Kidney (tissue), 14 donors: ENCODE measurements around the gene ANKRD42. TPM values are rescaled to one million over a fixed set of nuclear protein-coding genes. Genes with fewer than 3 reads are reported as not detected.
A peak's percentile ranks its signal among the peaks of the same experiment; 100 is the strongest.

Experiments used
- DNase-seq, 5 donors: peaks; one replicate each; pipeline ENCODE4 v3.0.0-alpha.2; 2013 to 2020
- FAIRE-seq: peaks from 2 replicates; lab custom pipeline; 2012; peaks lifted over from hg19 to GRCh38; lab: Jason Lieb, UNC
- H3K27ac ChIP-seq, 2 donors: one replicate each; pipeline ENCODE4 v1.7.0; 2013; ENCODE audit warnings: low read depth in 2 of 2, low read length in 2 of 2, inconsistent platforms in 1 of 2
- H3K27me3 ChIP-seq: one replicate; pipeline ENCODE4 v1.7.1; 2013; ENCODE audit warnings: low read length, inconsistent platforms; ENCODE audit not compliant: control insufficient read depth, insufficient read depth
- H3K36me3 ChIP-seq, 3 donors: one replicate each; pipeline versions ENCODE4 v1.7.0 to v1.7.1; 2013; ENCODE audit warnings: low read length in 3 of 3, control low read depth in 1 of 3, inconsistent platforms in 1 of 3; ENCODE audit not compliant: insufficient read depth in 3 of 3, control insufficient read depth in 2 of 3
- H3K4me1 ChIP-seq, 3 donors: one replicate each; pipeline versions ENCODE4 v1.7.0 to v1.7.1; 2013; ENCODE audit warnings: low read length in 3 of 3, inconsistent platforms in 1 of 3, low read depth in 1 of 3; ENCODE audit not compliant: control insufficient read depth in 2 of 3, insufficient read depth in 2 of 3
- H3K4me3 ChIP-seq, 3 donors: one replicate each; pipeline versions ENCODE4 v1.7.0 to v1.8.1; 2013; ENCODE audit warnings: low read length in 3 of 3, control low read depth in 1 of 3, inconsistent platforms in 1 of 3
- H3K9ac ChIP-seq, 3 donors: one replicate each; pipeline versions ENCODE4 v1.7.0 to v1.7.1; 2013; ENCODE audit warnings: low read length in 3 of 3, control low read depth in 1 of 3, inconsistent platforms in 1 of 3
- H3K9me3 ChIP-seq, 3 donors: one replicate each; pipeline versions ENCODE4 v1.7.0 to v1.7.1; 2013; ENCODE audit warnings: low read length in 3 of 3, control low read depth in 1 of 3, inconsistent platforms in 1 of 3; ENCODE audit not compliant: control insufficient read depth in 2 of 3, insufficient read depth in 1 of 3
- CTCF ChIP-seq: IDR thresholded peaks from 3 replicates; pipeline ENCODE4 v1.5.1; 2012; ENCODE audit warnings: mild to moderate bottlenecking, moderate library complexity, borderline replicate concordance; ENCODE audit not compliant: insufficient read depth; ENCODE audit errors: extremely low read depth
- intact Hi-C: fragments of 100-400 bp; cut with DNase I; formaldehyde crosslinking; loops from one replicate; pipeline ENCODE4 v1.11.1; 2022
- polyA plus RNA-seq: library from polyadenylated mRNA; stranded (reverse); fragments of 350-450 nt; fragmentation: Illumina TruSeq; extraction: RNeasy Lipid Tissue Mini Kit (QIAGEN cat#74804); gene quantifications from one replicate; pipeline ENCODE4 v1.2.3, GENCODE V29; 2014; ENCODE audit warnings: low read depth, low replicate concordance; ENCODE audit not compliant: insufficient read depth
- total RNA-seq: library from RNA; stranded (reverse); fragmentation: NEBNext Ultra II Directional; extraction: Animal tissue kit (Norgen Biotek cat#: 25700); gene quantifications from one replicate; pipeline ENCODE4 v1.2.1, GENCODE V29; 2021
- donor health status: control.
- donor health status: control.
- donor health status: control.
- donor health status: control.
- donor health status: control.
- donor health status: DM: yes; HTN: yes; CAD: no.
- donor health status: Normal renal cell carcinoma (clear cell type).

ANKRD42 gene
- total and polyA plus RNA-seq, 2 donors from 2014 or later, result 12.1 to 22.5 TPM

- no peak for TF ChIP-seq CTCF
- Histone ChIP-seq H3K9ac (no peak overlapping the region), H3K36me3 (peaks cover 0 to 3% (median 2%) of the 10 kb centered on the region in 3 donors), H3K4me1 (peaks cover 5 to 11% (median 7%) of the 10 kb centered on the region in 3 donors), H3K27ac (no peak overlapping the region), H3K9me3 (no peaks in the 10 kb centered on the region), H3K4me3 (no peak overlapping the region), H3K27me3 (no peaks in the 10 kb centered on the region)
- DNase-seq (no peak), FAIRE-seq (no peak)
- intact Hi-C loops, result no loop called here
Observed at GRCh38 chr11:83191491-83191890, 2.0 kb upstream of the ANKRD42 start.

GRCh38 chr11:83191986-83192385, 1.5 kb upstream of the ANKRD42 start:
- Histone ChIP-seq H3K27ac (no peak overlapping the region), H3K4me1 (peaks cover 5 to 14% (median 7%) of the 10 kb centered on the region in 3 donors), H3K36me3 (peaks cover 0 to 3% (median 2%) of the 10 kb centered on the region in 3 donors), H3K4me3 (peak overlapping the region; percentile 9 to 99 (median 93)), H3K9ac (no peak overlapping the region), H3K9me3 (no peaks in the 10 kb centered on the region), H3K27me3 (no peaks in the 10 kb centered on the region)
- no peak for FAIRE-seq
- TF ChIP-seq CTCF, result no peak
- no peak for DNase-seq
- intact Hi-C loops, result no loop called here

GRCh38 chr11:83192606-83193245, 786 bp upstream of the ANKRD42 start:
- intact Hi-C loops, result no loop called here
- FAIRE-seq (no peak), DNase-seq (no peak)
- Histone ChIP-seq H3K36me3 (peaks cover 0 to 3% (median 2%) of the 10 kb centered on the region in 3 donors), H3K27me3 (no peaks in the 10 kb centered on the region), H3K9ac (peak overlapping the region; percentile 26 to 100 (median 100)), H3K27ac (peak overlapping the region; percentile 91 to 98), H3K9me3 (no peaks in the 10 kb centered on the region), H3K4me3 (peak overlapping the region; percentile 93 to 99 (median 99)), H3K4me1 (peaks cover 5 to 14% (median 7%) of the 10 kb centered on the region in 3 donors)
- no peak for TF ChIP-seq CTCF
